MG63 (cell line): ENCODE measurements around the gene WASF2. TPM values are rescaled to one million over a fixed set of nuclear protein-coding genes. Genes with fewer than 3 reads are reported as not detected.

Experiments used
- total RNA-seq: library from RNA; depleted of rRNA; stranded (reverse); fragments of >200 nt; shearing (Covaris generic); gene quantifications from 2 replicates; pipeline ENCODE4 v1.2.3, GENCODE V29; 2014; ENCODE audit warnings: low replicate concordance; rRNA removed

WASF2 gene
- total RNA-seq, 1 experiment from 2014 or later = 15.5 TPM

Other genes starting within 250 kb of the WASF2 start
- 31.8 and 54.2 TPM in 2 replicates for gene TMEM222, start 168.0 kb downstream of the WASF2 start, total RNA-seq
- gene SYTL1, start 148.1 kb downstream of the WASF2 start, total RNA-seq = not detected in 2 replicates
- 11.5 and 26.9 TPM in 2 replicates for gene MAP3K6, start 123.2 kb downstream of the WASF2 start, total RNA-seq
- gene FCN3, start 115.3 kb downstream of the WASF2 start, total RNA-seq = not detected in 2 replicates
- not detected in 2 replicates for gene CD164L2, start 106.8 kb downstream of the WASF2 start, total RNA-seq
- not detected in 2 replicates for gene GPR3, start 97.5 kb downstream of the WASF2 start, total RNA-seq
- gene AHDC1, start 114.0 kb upstream of the WASF2 start, total RNA-seq = 10.4 and 11.5 TPM in 2 replicates
- not detected in 2 replicates for gene FGR, start 145.0 kb upstream of the WASF2 start, total RNA-seq
- gene IFI6, start 182.0 kb upstream of the WASF2 start, total RNA-seq = 62.2 and 66.0 TPM in 2 replicates
- 12.0 and 12.1 TPM in 2 replicates for gene FAM76A, start 235.8 kb upstream of the WASF2 start, total RNA-seq